NB4 (cell line): Measurements from ENCODE around the gene MCIDAS.

Source experiments
- DNase-seq: peaks from one replicate; pipeline ENCODE4 v3.0.0; 2010; ENCODE audit warnings: low read depth
- H3K4me3 ChIP-seq: one replicate; pipeline ENCODE4 v1.5.1; 2011; ENCODE audit warnings: mild to moderate bottlenecking, low read depth, low read length, moderate library complexity
- MYC ChIP-seq: IDR thresholded peaks from 2 replicates; pipeline ENCODE4 v1.6.1; 2011; ENCODE audit warnings: low read depth, low read length
- POLR2A ChIP-seq: IDR thresholded peaks from 2 replicates; pipeline ENCODE4 v1.6.1; 2011; ENCODE audit warnings: mild to moderate bottlenecking; ENCODE audit not compliant: insufficient read length; ENCODE audit errors: extremely low read depth
- TF ChIP-seq, protein P1 (sequence below): IDR thresholded peaks from one replicate; pipeline ENCODE4 v1.5.1; 2012; ENCODE audit warnings: low read depth, low read length
- TF ChIP-seq, protein P2 (sequence below): IDR thresholded peaks from 2 replicates; pipeline ENCODE4 v1.6.1; 2011; ENCODE audit warnings: low read depth, low read length

The MCIDAS gene

DNA sequence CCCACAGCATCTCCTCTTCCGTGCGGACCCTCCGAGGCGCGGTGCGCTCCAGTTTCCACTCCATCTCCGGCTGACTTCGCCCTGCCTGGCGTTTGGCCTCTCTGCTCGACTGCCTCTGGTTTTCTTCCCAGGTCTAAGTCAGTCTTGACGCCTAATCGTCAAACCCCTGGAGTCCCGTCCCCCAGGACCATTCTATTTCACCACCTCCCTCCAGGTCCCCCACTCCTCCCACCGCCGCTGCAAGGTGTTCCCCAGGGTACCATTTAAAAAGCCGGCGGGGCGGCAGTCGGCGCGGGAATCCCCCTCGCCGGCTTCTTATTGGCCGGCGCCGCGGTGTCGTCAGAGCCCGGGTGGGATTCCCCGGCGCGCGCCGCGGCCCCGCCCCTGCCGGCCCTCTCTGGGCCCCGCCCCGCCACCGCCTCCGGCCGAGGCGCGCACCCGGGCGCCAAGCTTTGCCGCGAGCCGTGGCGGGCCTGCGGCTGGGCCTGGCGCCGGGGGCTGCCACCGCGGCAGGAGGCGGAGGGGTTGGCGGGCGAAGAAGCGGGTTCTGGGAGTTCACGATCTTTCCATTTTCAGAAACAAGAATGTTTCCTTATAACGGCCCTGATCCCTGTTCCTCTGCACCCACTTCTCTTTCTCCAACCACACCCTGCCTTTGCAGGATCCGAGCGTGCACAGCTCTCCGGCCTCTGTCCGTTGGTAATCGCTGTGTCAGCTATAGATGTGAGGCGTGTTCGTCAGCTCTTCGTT, 54.0 kb downstream of the MCIDAS start, which contains the start of gene CDC20B:
CDC20B (minus strand) TSS at position 241 of the 750 bp plus-strand sequence; CDS start at position 64, 177 bp downstream.
- peak within 1 kb of the TSS; percentile 60 for H3K4me3 ChIP-seq
- TF ChIP-seq, protein P1, sequence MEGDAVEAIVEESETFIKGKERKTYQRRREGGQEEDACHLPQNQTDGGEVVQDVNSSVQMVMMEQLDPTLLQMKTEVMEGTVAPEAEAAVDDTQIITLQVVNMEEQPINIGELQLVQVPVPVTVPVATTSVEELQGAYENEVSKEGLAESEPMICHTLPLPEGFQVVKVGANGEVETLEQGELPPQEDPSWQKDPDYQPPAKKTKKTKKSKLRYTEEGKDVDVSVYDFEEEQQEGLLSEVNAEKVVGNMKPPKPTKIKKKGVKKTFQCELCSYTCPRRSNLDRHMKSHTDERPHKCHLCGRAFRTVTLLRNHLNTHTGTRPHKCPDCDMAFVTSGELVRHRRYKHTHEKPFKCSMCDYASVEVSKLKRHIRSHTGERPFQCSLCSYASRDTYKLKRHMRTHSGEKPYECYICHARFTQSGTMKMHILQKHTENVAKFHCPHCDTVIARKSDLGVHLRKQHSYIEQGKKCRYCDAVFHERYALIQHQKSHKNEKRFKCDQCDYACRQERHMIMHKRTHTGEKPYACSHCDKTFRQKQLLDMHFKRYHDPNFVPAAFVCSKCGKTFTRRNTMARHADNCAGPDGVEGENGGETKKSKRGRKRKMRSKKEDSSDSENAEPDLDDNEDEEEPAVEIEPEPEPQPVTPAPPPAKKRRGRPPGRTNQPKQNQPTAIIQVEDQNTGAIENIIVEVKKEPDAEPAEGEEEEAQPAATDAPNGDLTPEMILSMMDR: no peak
- TF ChIP-seq MYC (no peak), POLR2A (peak; percentile 59)
- TF ChIP-seq, protein P2, sequence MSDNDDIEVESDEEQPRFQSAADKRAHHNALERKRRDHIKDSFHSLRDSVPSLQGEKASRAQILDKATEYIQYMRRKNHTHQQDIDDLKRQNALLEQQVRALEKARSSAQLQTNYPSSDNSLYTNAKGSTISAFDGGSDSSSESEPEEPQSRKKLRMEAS: peak; percentile 42; the same call in 1 of the 2 replicates
- DNase-seq: peak; percentile 82

DNA sequence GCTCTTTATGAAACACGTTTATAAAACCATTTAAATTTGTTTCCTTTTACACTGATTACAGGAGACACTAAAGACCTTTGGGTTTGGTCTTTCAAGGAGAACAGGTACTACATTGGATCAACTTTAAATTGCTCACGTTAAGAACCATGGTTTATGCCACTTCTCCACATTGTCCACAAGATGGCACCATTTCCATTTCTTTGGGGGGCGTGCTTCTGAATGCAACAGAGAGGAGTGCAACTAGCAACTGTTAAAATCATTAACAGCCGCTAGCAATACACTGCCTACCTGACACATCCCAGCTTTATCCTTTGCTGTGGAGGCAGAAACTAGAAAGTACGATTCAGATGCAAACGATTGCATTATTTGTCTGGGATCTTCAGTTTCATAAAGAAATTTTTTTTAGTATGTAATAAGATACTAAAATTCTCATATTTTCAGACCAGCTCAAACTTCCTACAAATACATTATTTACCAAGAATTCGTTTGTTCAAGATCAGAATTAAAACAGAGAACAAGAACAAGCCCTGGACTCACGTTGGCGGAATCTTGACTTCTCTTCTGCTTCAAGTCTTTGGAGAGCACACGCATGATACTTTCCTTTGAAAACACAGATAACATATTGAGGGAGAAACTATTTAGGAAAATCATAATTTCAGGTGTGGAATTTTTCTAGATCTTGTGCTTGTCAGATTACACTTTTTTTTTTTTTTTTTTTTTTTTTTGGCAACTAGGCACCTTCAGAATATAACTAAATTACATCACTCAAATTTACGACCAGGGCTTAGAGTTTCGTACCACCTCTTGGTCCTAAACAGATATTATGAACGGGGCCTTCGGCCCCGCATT, 54.8 kb downstream of the MCIDAS start:
- peak; percentile 86 for DNase-seq
- TF ChIP-seq POLR2A (no peak), MYC (no peak)
- TF ChIP-seq, protein P2: peak; percentile 35; the same call in 1 of the 2 replicates
- TF ChIP-seq, protein P1: peak; percentile 63
- H3K4me3 ChIP-seq: peak overlapping the region; percentile 60

DNA sequence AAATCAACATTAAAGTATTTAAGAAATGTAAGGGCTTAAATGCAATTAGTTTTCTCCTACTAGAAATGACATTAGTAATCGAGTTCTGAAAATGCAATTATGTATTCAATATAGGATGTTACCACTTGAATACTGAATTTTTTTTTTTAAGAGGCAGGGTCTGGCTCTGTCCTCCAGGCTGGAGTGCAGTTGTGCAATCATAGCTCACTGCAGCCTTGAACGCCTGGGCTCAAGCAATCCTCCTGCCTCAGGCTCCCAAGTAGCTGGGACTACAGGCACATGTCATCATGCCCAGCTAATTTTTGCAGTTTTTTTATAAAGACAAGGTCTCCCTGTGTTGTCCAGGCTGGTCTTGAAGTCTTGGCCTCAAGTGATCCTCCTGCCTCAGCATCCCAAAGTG, 55.6 kb downstream of the MCIDAS start:
- no peak for DNase-seq
- no peak for TF ChIP-seq POLR2A
- TF ChIP-seq, protein P1: no peak
- no peak for TF ChIP-seq MYC
- H3K4me3 ChIP-seq: no peak overlapping the region
